PC-3 (cell line): ENCODE measurements around the gene FECH. TPM values are rescaled to one million over a fixed set of nuclear protein-coding genes. Genes with fewer than 3 reads are reported as not detected.

Source experiments
- ATAC-seq: fragments of 200-7000 bp; cut with Tn5 transposase; 2 replicates; pipeline ENCODE4 v1.9.1; 2020; ENCODE audit warnings: mild to moderate bottlenecking, moderate library complexity
- BruUV-seq: library from RNA; stranded (reverse); fragments of 400-500 nt; replicated peaks from 2 replicates; lab custom pipeline; 2021; lab: Mats Ljungman, UMichigan
- CTCF ChIA-PET: fragments of 300-600 bp; sonication (Branson Sonifier 250); formaldehyde crosslinking; loops from one replicate; lab custom pipeline; 2022; ENCODE audit warnings: antibody characterized with exemption; lab: Charles Lee
- POLR2A ChIA-PET: fragments of 300-600 bp; sonication (Branson Sonifier 250); formaldehyde crosslinking; loops from one replicate; lab custom pipeline; 2022; ENCODE audit warnings: antibody characterized with exemption; ENCODE audit not compliant: unreplicated experiment; lab: Charles Lee
- DNase-seq: peaks from one replicate; pipeline ENCODE4 v3.0.0-alpha.2; 2015
- H2AFZ ChIP-seq: fragments of 300-600 bp; sonication (generic); 2 replicates; pipeline ENCODE4 v1.6.0; 2016; ENCODE audit warnings: antibody characterized with exemption, low read length
- H3F3A ChIP-seq: fragments of 300-600 bp; sonication (generic); one replicate; pipeline ENCODE4 v1.6.0; 2017; ENCODE audit warnings: antibody characterized with exemption, low read length, control low read depth, mild to moderate bottlenecking; ENCODE audit not compliant: unreplicated experiment
- H3K27ac ChIP-seq: fragments of 300-600 bp; sonication (generic); 2 replicates; pipeline ENCODE4 v1.5.1; 2016; ENCODE audit warnings: mild to moderate bottlenecking, low read length
- H3K27me3 ChIP-seq: fragments of 300-600 bp; sonication (generic); 2 replicates; pipeline ENCODE4 v1.6.1; 2016; ENCODE audit warnings: low read length, mixed read lengths
- H3K36me3 ChIP-seq: fragments of 300-600 bp; sonication (generic); 2 replicates; pipeline ENCODE4 v1.6.1; 2016; ENCODE audit warnings: low read depth, mixed run types, low read length, mixed read lengths
- H3K4me1 ChIP-seq: fragments of 300-600 bp; sonication (generic); 2 replicates; pipeline ENCODE4 v1.5.1; 2016; ENCODE audit warnings: low read length; ENCODE audit not compliant: insufficient read depth
- H3K4me2 ChIP-seq: fragments of 300-600 bp; sonication (generic); 2 replicates; pipeline ENCODE4 v1.6.0; 2016; ENCODE audit warnings: low read length
- H3K4me3 ChIP-seq: fragments of 300-600 bp; sonication (generic); 2 replicates; pipeline ENCODE4 v1.5.1; 2016; ENCODE audit warnings: mild to moderate bottlenecking, low read length, mixed read lengths
- H3K79me2 ChIP-seq: fragments of 300-600 bp; sonication (generic); 2 replicates; pipeline ENCODE4 v1.6.1; 2017; ENCODE audit warnings: low read length, mixed read lengths
- H3K9ac ChIP-seq: fragments of 300-600 bp; sonication (generic); 2 replicates; pipeline ENCODE4 v1.6.0; 2016; ENCODE audit warnings: mild to moderate bottlenecking, low read length
- H3K9me2 ChIP-seq: fragments of 300-600 bp; sonication (generic); replicated peaks from 2 replicates; pipeline ENCODE4 v1.6.1; 2016; ENCODE audit warnings: mixed run types, low read length, mixed read lengths
- H3K9me3 ChIP-seq: fragments of 300-600 bp; sonication (generic); 2 replicates; pipeline ENCODE4 v1.6.1; 2016; ENCODE audit warnings: low read length, mixed read lengths
- H4K20me1 ChIP-seq: fragments of 300-600 bp; sonication (generic); 2 replicates; pipeline ENCODE4 v1.6.1; 2016; ENCODE audit warnings: low read length, mixed read lengths
- CTCF ChIP-seq: fragments of 300-600 bp; sonication (generic); conservative IDR thresholded peaks from 2 replicates; pipeline ENCODE4 v1.5.1; 2017; ENCODE audit warnings: antibody characterized with exemption, low read depth, mild to moderate bottlenecking, low read length
- EZH2 ChIP-seq: fragments of 300-600 bp; sonication (generic); IDR thresholded peaks from one replicate; pipeline ENCODE4 v1.6.1; 2017; ENCODE audit warnings: antibody characterized with exemption, mild to moderate bottlenecking, low read length; ENCODE audit not compliant: unreplicated experiment
- EZH2phosphoT487 ChIP-seq: fragments of 300-600 bp; sonication (generic); IDR thresholded peaks from 2 replicates; pipeline ENCODE4 v1.6.1; 2018; ENCODE audit warnings: mild to moderate bottlenecking, antibody characterized with exemption, low read length, borderline replicate concordance
- intact Hi-C: fragments of 100-400 bp; cut with micrococcal nuclease; formaldehyde crosslinking; loops from 2 replicates; pipeline ENCODE4 v1.9.0; 2023
- total RNA-seq: library from RNA; depleted of rRNA; stranded (reverse); fragments of >200 nt; gene quantifications from 2 replicates; pipeline ENCODE4 v1.2.3, GENCODE V29; 2014

The FECH gene
- total RNA-seq, 1 experiment from 2014 or later, result 136 TPM

GRCh38 chr18:57575542-57575941 is 11.0 kb downstream of the FECH start:
- no peak for DNase-seq
- ATAC-seq, result no peak
- no peak overlapping the region for H3K27ac ChIP-seq
- no peak overlapping the region for H3K4me2 ChIP-seq
- CTCF ChIA-PET, result interaction anchor here (0.6 kb wide), 1 partner anchor 10 kb away, joined by 4 read pairs; no protein-coding TSS in a partner anchor
- no peaks in the 10 kb centered on the region for H3K9me2 ChIP-seq
- POLR2A ChIA-PET, result no interaction called here
- H3K4me1 ChIP-seq, result no peaks in the 10 kb centered on the region
- H3K36me3 ChIP-seq, result peaks cover 10% of the 10 kb centered on the region; the same call in 1 of the 2 replicates
- TF ChIP-seq EZH2, result no peak
- no peak for TF ChIP-seq CTCF
- TF ChIP-seq EZH2phosphoT487, result no peak
- H3K9ac ChIP-seq, result no peak overlapping the region
- no peaks in the 10 kb centered on the region for H3K79me2 ChIP-seq
- H2AFZ ChIP-seq, result no peak overlapping the region
- BruUV-seq, result no TSS peak
- H3K9me3 ChIP-seq, result no peaks in the 10 kb centered on the region
- no peaks in the 10 kb centered on the region for H4K20me1 ChIP-seq
- H3F3A ChIP-seq, result no peaks in the 10 kb centered on the region
- H3K27me3 ChIP-seq, result no peaks in the 10 kb centered on the region
- no peak overlapping the region for H3K4me3 ChIP-seq
- intact Hi-C loops, result no loop called here

GRCh38 chr18:57574866-57575265 is 11.6 kb downstream of the FECH start:
- Histone ChIP-seq H3K27me3 (no peaks in the 10 kb centered on the region), H3K36me3 (peaks cover 13% of the 10 kb centered on the region; the same call in 1 of the 2 replicates), H3F3A (no peaks in the 10 kb centered on the region), H3K9me3 (no peaks in the 10 kb centered on the region), H3K4me3 (no peak overlapping the region), H3K9me2 (no peaks in the 10 kb centered on the region), H2AFZ (no peak overlapping the region), H3K79me2 (no peaks in the 10 kb centered on the region), H4K20me1 (no peaks in the 10 kb centered on the region), H3K4me1 (no peaks in the 10 kb centered on the region), H3K9ac (no peak overlapping the region), H3K27ac (no peak overlapping the region), H3K4me2 (no peak overlapping the region)
- CTCF ChIA-PET, result no interaction called here
- ATAC-seq, result no peak
- TF ChIP-seq EZH2 (no peak), EZH2phosphoT487 (no peak), CTCF (no peak)
- BruUV-seq, result no TSS peak
- POLR2A ChIA-PET, result no interaction called here
- DNase-seq, result no peak
- intact Hi-C loops, result no loop called here

- Histone ChIP-seq H3K9me3 (no peaks in the 10 kb centered on the region), H3K4me2 (no peak overlapping the region), H3K9ac (no peak overlapping the region), H3K27ac (no peak overlapping the region), H3K27me3 (no peaks in the 10 kb centered on the region), H3K9me2 (no peaks in the 10 kb centered on the region), H3K36me3 (peaks cover 20% of the 10 kb centered on the region; the same call in 1 of the 2 replicates), H2AFZ (no peak overlapping the region), H3K4me1 (no peaks in the 10 kb centered on the region), H3K79me2 (no peaks in the 10 kb centered on the region), H3F3A (no peaks in the 10 kb centered on the region), H3K4me3 (no peak overlapping the region), H4K20me1 (no peaks in the 10 kb centered on the region)
- intact Hi-C loops, result no loop called here
- no peak for ATAC-seq
- POLR2A ChIA-PET, result no interaction called here
- no peak for TF ChIP-seq CTCF
- no peak for TF ChIP-seq EZH2phosphoT487
- no peak for TF ChIP-seq EZH2
- CTCF ChIA-PET, result no interaction called here
- no TSS peak for BruUV-seq
- no peak for DNase-seq
Observed at GRCh38 chr18:57570162-57570561, 16.3 kb downstream of the FECH start.
